COLO829 (cell line): Measurements from ENCODE around the gene NPY5R.

ENCODE experiments used
- DNase-seq: peaks from one replicate; pipeline ENCODE4 v3.0.0; 2012; ENCODE audit warnings: low spot score

NPY5R gene

DNA sequence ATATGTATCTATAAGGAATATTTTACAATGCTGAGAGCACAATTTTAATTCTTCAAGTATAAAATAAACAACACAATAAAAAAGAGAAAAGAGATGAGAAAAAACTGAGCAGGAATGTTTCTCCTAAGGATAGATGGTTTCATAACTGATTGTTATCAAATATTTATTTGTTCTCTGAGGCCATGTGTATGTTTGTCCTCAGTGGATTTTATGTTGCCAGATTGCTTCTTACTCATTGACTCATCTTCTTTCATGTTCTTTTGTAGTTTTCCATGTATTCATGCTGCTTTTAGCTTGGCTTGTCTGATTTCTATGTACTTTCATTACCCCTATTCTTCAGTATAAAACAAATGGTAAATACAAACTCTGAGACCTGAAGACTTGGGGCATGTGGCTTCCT is 41.2 kb downstream of the NPY5R start:
- DNase-seq: no peak

- DNase-seq: no peak
These were observed 41.8 kb downstream of the NPY5R start for GRCh38 chr4:163385466-163385865.

GRCh38 chr4:163391756-163392155 is 48.1 kb downstream of the NPY5R start:
- DNase-seq: peak; percentile 46

GRCh38 chr4:163392328-163392727 is 48.6 kb downstream of the NPY5R start:
- no peak for DNase-seq

- DNase-seq: no peak
These were observed 49.8 kb downstream of the NPY5R start for GRCh38 chr4:163393471-163393870.

DNA sequence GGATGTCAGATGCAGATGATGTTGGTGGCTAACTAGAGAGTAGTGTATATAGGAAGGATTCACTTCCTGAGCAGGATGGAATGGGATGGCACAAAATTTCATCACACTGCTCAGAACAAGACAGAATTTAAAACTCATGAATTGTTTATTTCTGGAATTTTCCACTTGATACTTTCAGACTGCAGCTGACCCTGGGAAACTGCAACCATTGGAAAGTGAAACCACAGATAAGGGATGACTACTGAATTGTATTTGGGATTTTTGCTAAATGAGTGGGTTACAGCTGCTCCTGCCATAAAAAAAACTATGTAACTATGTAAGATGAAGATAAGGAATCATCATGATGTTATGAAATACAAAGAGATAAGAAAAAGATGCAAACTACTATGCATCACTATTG is 51.4 kb downstream of the NPY5R start:
- DNase-seq: no peak

GRCh38 chr4:163395758-163396157 is 52.1 kb downstream of the NPY5R start:
- peak; percentile 19 for DNase-seq

DNA sequence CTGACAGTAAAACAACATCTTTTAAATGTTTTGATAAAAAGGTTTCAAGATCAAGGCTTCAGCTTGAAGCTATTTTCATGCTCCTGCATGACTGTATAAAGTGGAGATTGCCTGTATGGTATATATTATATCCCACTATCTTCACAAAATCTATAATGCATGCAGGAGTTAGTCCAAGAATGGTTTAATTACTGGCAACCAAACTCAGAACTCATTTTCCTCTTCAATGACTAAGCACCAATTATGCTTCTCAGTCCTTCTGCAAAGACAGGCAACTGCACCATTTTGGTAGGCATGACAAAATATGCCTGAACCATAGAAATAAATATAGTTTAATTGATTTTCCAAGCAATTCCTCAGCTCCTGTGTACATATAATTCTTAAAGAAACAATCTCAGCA is 54.5 kb downstream of the NPY5R start:
- no peak for DNase-seq

DNA sequence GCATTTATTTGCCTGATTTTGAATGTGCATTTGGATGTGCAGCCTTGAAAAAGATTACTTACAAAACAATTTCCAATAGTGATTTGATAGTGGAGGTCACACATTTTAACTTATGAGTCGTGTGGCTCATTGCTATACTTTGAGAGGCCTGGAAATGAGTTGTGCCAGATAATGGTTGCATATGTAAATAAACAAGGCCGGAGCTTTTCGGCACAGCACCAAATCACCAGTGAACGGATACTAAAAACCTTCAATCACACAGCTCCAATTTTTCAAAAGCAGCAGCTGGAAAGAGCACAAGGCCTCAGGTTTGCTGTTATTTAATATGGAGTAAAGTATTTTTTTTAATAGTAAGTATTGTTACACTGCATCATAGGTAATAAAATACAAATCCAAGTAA is 57.2 kb downstream of the NPY5R start:
- no peak for DNase-seq
